ENCODE results near the gene RHOBTB3.
"Not testable (repeated sequence)": the region's sequence is repeated elsewhere in the genome, so short reads cannot be mapped to it uniquely, and the experiment has no call there.

RHOBTB3 gene

GRCh38 chr5:95822043-95822541, 91.0 kb downstream of the RHOBTB3 start:
- DNase-seq: no peak

DNA sequence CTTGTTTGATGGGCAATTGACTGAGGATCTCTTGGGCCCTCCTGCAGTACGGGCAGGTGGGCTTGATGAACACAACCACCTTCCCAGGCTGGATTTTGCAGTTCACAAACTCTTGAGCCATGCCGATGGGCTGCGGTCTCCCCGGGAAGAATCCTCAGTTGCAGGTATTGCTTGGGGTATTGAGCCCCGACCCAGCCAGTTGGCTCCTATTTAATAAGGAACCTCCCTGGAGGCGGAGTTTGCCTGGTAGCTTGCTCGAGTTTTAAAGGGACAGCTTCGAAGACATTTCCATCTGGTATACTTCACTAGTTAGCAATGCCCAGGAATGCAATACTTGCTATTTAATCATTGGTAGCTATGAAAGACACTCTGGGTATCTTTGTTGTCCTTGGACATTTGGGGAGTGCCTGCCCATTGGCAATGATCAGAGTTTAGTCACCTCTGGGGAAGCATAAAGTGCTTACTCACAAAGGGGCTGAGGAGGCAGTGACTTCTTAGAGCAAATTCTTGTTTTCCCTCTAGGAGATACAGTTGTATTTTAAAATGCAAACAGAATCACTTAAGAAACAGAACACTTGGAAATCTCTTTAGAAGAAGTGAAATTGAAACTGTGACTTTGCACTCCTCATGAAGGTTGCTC, 91.5 kb downstream of the RHOBTB3 start, which contains the start of gene GLRX:
Gene GLRX, minus strand, starts transcription at position 185 of the 640 bp plus-strand sequence. Its CDS starts 64 bp downstream, at position 121.
- DNase-seq: no peak

DNA sequence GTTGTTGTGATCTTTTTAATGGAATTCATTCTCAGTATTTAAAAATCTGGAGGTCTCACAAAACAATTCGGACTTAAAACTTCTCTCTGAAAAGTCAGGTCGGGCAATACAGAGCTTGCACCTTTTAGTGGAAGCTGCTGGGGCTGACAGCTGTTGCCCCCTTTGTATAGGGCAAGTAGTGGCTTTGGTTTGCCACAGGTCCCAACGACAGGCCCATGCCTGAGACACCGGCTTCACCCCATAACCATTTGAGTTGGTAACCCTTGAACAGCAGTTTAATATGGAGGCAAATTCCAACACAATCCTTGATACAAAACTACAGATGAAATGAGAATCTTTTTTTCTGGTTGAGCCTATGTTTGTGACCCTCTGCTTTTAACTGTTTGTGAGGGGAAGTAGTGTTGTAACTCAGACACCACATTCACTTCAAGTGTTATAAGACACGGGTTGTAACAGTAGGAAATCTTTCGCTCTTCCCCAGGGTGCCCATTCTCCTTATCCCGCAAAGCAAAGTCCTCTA, 92.1 kb downstream of the RHOBTB3 start:
- DNase-seq: no peak

DNA sequence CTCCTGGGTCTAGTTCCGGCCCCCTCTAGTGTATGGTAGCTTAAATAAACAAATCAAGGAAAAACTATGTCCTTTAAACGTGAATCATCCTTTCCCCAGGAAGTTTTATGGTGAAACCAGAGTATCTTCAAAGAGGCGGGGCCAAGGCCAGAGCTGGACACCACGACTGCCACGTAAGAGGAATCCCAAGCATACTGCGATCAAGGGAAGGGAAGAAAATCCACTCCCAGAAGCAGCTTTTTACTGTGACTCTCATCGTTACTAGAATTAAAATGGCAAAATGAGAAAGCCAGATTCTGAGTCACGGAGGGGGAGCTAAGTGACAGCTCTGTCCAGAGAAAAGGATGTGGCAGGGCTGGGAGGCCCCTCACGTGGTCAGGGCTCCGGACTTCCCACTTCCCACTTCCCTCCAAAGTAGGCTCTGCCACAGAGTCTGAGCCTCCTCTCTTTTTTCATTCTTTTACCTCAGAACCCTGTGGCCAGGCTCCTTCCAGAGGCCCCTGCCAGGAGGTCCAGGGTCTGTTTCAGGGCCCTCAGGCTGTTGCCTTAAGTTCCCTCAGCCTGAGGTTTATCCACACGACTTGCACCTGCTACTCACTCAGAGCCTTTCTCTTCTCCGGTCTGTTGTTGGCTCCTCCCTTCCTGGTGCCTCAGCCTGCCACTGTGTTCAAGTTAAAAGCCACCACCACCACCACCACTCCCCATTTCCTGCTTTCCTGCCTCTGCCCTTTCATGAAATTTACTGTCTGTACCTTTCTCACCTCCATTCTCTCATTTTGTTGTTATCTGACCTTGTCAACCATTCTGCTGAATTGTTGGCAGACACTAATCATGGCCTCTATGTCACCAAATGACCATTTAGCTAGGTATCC, 92.8 kb downstream of the RHOBTB3 start:
- no peak for DNase-seq

DNA sequence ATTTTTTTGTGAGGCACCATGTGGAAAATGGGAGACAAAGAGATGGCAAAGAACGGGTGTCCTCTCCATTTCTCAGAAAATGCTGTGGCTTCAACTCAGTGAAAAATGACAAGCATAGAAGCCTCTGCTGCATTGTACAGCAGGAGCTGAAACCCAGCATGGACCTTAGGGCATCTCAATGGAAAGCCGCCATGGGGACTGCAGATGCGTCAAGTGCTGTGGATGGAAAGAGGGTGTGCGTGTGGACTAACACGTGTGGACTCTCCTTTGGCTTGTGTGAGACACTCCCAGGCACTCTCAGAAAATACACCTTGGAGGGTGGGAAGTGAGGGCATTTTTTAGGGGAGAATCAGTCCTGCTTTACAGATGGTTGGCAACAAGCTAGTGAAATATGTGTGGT, 93.6 kb downstream of the RHOBTB3 start:
- DNase-seq: no peak

DNA sequence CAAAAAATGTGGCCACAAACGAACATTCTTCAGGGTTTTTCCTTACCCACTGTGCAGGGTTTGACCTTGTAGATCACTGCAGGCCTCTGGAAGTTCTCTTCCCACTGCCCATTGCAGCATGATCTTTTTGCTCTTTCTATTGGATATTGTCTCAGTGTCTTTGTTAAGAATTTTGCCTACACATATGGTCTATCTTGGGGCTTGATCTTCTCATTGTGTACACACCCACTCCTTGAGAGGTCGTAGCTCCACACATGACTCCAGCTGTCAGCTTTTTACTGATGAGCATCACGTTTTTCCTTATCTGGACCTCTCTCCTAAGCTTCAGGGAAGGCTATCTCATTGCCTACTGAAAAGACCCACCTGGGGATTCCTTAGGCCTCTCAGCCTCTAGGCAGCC, 94.4 kb downstream of the RHOBTB3 start:
- DNase-seq: no peak

DNA sequence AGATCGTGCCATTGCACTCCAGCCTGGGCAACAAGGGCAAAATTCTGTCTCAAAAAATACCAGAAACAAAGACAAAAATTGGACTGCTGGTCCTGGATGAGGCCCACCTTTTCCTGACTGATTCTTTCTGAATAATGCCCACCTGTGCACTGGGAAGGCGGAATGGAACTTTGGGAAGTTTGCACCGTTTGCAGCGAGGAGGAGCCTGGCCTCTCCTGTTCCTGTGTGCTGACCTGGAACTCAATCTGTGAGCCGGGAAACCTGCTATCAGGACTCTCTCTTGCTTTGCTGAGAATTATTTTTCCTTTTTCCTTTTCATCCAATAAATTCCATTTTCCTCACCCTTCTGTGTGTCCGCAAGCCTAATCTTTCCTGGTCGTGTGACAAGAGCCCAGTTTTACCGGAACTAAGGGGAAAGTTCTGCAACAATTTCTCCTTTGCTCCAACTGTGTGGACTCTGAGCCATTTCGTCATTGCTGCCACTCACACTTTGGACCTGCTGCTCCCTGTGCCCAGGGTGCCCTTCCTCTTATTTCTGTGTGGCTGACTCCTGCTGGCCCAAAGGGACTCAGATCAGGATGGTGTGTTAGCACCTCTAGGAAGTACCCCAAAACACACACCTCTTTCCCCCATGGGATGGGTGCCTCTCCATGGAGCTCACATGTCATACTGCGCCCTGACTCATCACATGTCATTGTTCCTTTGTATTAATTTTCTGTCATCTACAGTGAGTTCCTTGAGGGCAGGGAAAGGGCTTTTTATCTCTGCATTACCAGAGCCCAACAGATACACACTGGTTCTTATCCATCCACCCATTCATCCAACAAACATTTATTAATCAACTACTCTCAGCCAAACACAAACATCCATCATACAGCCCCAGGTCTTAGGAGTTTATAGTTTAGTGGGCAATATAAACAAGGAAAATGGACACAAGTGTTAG, 96.1 kb downstream of the RHOBTB3 start:
- no peak for DNase-seq

DNA sequence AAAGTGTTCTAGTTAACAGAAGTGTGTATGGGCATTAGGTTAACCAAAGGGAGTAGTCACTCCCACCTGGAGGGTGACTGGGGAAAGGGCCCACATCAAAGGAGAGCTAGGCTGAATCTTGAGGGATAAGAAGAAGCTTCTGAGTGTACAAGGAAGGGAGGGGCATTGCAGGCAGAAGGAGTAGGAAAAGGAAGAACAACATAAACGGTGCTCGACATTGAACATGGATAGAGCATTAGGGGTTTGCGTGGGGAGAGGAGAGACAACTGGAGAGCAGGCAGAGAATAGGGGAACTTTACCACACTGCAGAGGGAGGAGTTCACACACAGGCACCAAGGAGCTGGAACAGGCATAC, 96.7 kb downstream of the RHOBTB3 start:
- no peak for DNase-seq

DNA sequence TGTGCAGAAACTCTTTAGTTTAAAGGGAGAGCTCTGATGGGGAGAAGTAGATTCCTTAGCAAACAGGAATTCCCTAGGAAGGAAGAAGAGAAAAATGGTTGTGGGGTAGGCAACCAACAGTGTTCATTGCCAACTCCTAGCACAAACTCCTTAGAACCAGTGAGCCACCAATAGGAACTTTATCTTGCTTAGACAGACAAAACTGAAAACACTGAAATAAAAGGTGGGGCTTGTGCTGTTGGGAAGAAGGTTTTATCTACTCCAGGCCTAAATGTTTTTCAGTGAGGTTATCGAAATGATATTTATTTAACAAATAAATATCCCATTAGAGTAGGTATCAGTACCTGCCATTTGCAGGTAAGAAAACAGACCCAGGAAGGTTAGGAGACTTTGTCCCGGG, 99.1 kb downstream of the RHOBTB3 start:
- DNase-seq: no peak

DNA sequence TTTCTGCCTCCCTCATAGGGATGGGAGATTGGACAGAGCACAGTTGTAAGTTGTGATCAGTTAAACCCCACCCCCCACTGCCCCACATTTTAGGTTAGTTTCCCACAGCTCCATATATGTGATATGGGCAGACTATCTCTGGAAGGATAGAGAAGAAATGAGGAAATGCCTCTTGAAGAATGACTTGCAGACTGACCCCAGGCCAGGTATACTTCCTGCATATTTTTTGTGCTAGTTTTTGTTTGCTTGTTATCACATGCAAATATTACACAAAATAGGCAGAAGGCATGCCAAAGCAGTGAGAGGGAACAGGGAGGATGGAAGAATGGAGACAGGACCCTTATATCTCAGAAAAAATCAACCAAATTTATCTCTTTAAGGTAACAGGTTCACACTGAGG, 101.5 kb downstream of the RHOBTB3 start:
- DNase-seq: no peak

DNA sequence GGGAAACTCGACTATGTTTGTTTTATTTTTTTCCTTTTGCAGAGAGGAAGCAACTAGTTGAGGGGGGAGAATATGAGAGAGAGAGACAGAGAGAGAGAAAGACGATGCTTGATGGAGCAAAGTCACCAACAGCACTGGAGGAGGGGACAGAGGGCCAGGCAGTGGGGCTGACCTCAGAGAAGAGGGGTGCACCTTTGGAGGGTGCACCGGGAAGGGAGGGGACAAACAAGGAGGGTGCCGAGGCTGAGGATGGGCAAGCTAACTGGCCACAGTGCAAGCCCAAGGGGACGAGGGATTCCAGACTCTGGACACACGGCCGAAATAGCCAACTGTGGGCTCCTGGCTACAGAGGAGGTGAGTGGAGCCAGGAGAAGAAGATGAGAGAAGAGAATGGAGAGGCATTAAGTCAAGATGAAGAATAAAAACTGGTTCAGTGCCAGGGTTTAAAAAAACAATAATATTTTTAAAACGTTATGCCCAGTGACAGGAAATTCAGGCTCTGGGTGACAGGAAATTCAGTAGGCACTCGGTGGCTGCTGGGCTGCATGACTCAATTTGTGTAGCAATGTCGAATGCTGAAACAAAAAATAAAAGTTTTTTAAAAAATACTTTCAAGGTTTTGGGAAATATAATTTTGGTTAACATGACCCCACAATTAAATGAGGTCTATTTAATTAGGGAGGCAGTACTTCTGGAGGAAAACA, 104.7 kb downstream of the RHOBTB3 start:
- no peak for DNase-seq

GRCh38 chr5:95836544-95836943, 105.4 kb downstream of the RHOBTB3 start:
- DNase-seq: no peak

GRCh38 chr5:95836971-95837370, 105.8 kb downstream of the RHOBTB3 start:
- DNase-seq: not testable (repeated sequence)

- DNase-seq: no peak
Measured at GRCh38 chr5:95837492-95837891, 106.4 kb downstream of the RHOBTB3 start.

GRCh38 chr5:95838001-95838520, 106.9 kb downstream of the RHOBTB3 start:
- DNase-seq: no peak

DNA sequence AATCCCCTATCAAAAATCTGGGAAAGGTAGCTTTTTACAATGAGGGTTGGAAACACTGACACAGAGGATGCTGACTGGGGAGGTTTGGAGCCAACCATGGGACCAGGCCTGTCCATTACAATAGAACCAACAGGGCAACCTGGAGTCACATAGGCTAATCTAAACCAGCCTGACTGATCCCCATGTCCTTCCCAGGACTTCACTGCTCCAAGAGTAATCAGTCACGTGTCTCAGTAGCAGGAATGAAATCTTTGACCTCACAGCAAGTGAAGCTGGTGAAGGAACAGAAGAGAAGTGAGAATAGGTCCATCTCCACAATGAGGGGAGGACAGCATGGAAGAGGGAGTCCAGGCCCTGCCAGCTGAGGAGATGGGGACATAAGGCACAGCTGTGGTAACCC, 107.4 kb downstream of the RHOBTB3 start:
- DNase-seq: no peak

GRCh38 chr5:95839658-95840057, 108.5 kb downstream of the RHOBTB3 start:
- no peak for DNase-seq

- no peak for DNase-seq
Measured at GRCh38 chr5:95840956-95841705, 110.0 kb downstream of the RHOBTB3 start.

DNA sequence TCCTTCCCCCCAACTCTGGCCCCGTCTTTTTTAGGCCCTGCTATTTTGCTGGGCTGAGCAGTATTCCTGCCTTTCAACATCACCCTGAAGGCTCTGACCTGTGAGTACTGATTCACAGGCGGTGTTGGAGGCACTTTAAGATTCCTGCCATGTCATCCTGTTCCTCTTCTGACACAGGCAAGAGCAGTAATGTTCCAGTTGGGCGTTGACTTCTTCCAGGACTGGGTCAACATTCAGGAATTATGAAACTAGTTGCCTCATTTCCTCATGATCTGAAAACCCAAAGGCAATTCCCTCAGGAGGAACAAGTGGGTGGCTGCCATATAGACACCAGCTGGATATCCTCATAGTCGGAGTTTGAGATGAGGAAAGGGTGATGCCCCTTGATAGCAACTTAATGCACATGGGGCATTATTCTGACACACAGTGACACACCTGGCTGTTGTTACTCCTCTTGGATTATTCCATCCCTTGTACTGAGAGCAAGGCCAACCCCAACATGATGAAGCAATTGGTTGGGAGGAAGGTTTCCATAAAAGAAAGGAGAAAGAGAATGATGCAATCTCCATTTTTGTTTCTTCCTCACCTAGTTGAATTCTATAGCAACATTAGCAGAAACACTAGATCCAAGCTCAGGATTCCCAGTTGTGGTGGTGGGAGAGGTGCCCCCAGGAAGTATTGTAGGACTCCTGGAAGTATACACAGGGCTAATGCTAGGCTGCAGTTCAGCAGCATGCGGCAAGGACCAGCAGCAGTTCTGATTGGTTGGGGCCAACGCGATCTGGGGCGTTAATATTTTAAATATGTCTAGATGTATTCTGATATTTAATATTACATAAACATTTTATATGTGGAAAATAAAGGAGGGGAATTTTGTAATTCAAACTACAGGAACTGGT, 111.0 kb downstream of the RHOBTB3 start:
- DNase-seq: no peak

All from NCI-H2081 treated with DMSO at 0.1 percent for 48 hours (cell line).